Esophagus muscularis mucosa (tissue), 4 donors: ENCODE data around the gene OR56A1.

ENCODE experiments used
- EP300 ChIP-seq: sonication (generic); formaldehyde crosslinking; IDR thresholded peaks from one replicate; pipeline ENCODE4 v1.6.1; 2017; ENCODE audit warnings: antibody characterized with exemption
- POLR2A ChIP-seq: fragments of 450-650 bp; IDR thresholded peaks from one replicate; pipeline ENCODE4 v1.6.1; 2017; ENCODE audit warnings: antibody characterized with exemption, moderate library complexity, mild to moderate bottlenecking, low read depth
- POLR2AphosphoS5 ChIP-seq, 2 donors: sonication (generic); formaldehyde crosslinking; IDR thresholded peaks; one replicate each; pipeline ENCODE4 v1.6.1; 2017; ENCODE audit warnings: antibody characterized with exemption in 2 of 2
- TF ChIP-seq, protein P1 (sequence below), 3 experiments: fragments of 200-600 bp in 2 of 3; fragments of 450-650 bp in 1 of 3; sonication (generic) in 2 of 3; IDR thresholded peaks; one replicate each; pipeline ENCODE4 v1.5.1; 2017 to 2019; ENCODE audit warnings: antibody characterized with exemption in 3 of 3, mild to moderate bottlenecking in 2 of 3, moderate library complexity in 1 of 3

DNA sequence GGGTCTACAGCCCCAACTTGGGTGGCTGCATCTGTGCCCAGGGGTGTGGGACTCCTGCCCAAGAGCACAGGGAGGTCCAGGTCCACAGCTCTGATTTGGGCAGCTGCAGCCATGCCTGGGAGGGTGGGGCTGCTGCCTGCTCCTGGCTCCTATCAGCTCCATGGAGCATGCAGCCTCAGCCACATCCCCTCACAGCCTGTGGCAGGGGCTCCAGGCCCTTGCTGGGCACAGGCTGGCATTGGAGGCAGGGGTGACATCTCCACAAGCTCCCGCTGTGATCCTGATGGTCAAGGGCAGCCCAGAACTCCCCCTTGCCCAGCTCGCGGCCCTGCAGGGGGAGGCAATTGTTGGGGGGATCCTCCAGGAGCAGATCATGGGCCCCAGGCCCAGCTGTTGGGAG lies 17.5 kb downstream of the OR56A1 start:
- TF ChIP-seq, protein P1, sequence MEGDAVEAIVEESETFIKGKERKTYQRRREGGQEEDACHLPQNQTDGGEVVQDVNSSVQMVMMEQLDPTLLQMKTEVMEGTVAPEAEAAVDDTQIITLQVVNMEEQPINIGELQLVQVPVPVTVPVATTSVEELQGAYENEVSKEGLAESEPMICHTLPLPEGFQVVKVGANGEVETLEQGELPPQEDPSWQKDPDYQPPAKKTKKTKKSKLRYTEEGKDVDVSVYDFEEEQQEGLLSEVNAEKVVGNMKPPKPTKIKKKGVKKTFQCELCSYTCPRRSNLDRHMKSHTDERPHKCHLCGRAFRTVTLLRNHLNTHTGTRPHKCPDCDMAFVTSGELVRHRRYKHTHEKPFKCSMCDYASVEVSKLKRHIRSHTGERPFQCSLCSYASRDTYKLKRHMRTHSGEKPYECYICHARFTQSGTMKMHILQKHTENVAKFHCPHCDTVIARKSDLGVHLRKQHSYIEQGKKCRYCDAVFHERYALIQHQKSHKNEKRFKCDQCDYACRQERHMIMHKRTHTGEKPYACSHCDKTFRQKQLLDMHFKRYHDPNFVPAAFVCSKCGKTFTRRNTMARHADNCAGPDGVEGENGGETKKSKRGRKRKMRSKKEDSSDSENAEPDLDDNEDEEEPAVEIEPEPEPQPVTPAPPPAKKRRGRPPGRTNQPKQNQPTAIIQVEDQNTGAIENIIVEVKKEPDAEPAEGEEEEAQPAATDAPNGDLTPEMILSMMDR (IDR thresholded peaks at IDR 0.05), result no peak
- TF ChIP-seq EP300, result no peak
- TF ChIP-seq POLR2A, result no peak
- no peak for TF ChIP-seq POLR2AphosphoS5 (IDR thresholded peaks at IDR 0.05)
